NCI-H345 treated with DMSO at 0.1 percent for 48 hours (cell line): ENCODE measurements around the gene ZEB2.

Experiments
- DNase-seq: peaks from one replicate; lab custom pipeline; 2025; ENCODE audit not compliant: unreplicated experiment; lab: John Stamatoyannopoulos, UW

The ZEB2 gene

DNA sequence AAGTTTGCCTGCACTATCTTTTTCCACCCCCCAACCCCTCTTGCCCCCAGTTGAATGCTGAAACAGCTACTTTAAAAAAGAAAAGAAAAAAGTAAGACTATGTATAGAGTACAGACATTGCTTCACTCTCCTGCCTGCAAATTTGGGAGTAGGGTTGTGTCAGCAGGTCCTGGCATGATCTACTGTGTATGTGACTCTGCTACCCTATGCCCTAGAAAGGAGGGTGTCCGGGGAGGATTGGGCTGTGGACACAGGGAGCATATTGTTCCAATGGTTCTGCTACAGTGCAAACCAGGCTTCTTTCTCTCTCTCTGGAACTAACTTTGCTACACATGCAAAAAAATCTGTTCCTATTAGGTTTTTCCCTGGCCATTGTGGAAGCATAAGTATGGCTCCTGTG, 9.9 kb upstream of the ZEB2 start:
- no peak for DNase-seq

GRCh38 chr2:144528108-144528507, 8.2 kb upstream of the ZEB2 start:
- DNase-seq, result no peak

DNA sequence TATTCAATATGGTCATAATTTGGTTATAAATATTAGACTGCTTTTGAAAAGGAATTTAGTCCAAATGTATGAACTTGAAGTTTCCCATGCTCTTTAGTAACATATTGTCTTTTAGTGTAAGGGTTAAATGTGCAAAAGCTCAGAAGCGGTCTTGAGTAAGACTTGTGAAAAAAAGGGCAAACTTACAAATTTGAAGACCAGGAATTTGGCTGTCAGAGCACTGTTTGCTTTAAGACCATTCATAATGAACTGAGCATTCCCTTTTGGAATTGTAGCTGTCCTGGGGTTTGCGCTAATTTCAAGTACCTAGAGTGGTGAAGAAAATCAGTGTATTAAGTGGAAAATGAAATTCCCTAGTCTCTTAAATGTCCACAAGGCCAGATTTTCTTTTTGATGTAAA, 6.9 kb upstream of the ZEB2 start:
- DNase-seq, result no peak

- DNase-seq, result peak; percentile 67
These were observed 4.4 kb upstream of the ZEB2 start for GRCh38 chr2:144524118-144525009.

DNA sequence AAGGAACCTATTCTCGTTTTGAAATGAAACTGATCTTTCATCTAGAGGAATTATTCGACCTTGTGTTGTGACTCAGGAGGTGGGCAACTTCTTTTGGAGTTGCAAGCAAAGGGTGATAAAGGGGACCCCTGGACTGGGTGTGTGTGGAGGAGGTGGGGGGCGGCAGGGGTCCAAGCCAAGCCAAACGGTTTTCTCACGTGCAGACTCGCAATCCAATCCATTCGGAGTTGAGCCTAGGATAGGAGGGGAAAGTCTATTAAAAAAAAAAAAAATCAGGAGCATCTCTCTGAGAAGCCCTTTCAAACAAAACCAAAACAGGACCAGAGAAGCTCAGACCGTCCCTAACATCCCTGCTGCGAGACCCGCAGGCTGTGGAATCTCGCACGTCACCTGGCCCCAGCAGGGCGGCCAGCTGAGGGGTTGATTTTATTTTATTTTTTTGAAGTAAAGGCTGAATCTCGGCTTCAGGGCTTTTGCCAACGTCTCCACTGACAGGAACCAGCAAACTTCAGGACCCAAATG, 3.7 kb upstream of the ZEB2 start:
- DNase-seq, result peak; percentile 41

GRCh38 chr2:144522897-144523595, 3.1 kb upstream of the ZEB2 start:
- DNase-seq, result no peak

DNA sequence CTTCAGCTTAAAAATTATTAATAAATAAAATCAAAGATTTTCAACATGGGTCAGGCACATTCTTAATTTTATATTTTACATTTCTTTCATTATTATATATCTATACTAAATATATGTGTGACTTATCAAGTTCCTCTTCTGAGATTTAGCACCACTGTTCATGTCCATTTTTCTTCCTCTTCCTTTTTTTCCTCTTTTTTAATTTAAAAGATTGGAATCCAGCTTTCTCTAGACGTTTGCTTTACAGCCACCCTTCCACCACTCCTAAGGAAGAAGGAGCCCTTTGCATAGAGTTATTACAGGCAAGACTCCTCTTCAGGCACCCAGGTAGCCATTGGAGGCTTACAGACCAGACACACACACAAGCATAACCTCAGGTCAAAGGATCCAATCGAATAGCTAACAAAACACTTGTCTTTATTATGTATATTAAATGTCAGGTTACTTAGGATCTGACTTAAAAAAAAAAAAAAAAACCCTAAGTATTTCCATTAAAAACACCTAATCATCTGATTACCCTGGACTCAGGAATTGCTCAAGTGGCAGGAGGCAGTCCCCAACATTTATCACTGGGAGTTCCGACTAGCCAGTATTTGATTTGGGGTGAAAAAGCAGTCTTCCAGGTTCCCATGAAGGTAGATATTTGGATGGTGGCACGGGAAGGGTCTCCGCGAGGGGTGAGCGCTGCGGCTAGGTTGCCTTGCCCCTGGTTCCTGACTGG, 2.4 kb upstream of the ZEB2 start:
- no peak for DNase-seq

GRCh38 chr2:144521686-144522085, 1.8 kb upstream of the ZEB2 start:
- DNase-seq, result no peak

GRCh38 chr2:144520756-144521487, 1.0 kb upstream of the ZEB2 start:
- no peak for DNase-seq

GRCh38 chr2:144519597-144519933, 354 bp downstream of the ZEB2 start:
- DNase-seq, result no peak

DNA sequence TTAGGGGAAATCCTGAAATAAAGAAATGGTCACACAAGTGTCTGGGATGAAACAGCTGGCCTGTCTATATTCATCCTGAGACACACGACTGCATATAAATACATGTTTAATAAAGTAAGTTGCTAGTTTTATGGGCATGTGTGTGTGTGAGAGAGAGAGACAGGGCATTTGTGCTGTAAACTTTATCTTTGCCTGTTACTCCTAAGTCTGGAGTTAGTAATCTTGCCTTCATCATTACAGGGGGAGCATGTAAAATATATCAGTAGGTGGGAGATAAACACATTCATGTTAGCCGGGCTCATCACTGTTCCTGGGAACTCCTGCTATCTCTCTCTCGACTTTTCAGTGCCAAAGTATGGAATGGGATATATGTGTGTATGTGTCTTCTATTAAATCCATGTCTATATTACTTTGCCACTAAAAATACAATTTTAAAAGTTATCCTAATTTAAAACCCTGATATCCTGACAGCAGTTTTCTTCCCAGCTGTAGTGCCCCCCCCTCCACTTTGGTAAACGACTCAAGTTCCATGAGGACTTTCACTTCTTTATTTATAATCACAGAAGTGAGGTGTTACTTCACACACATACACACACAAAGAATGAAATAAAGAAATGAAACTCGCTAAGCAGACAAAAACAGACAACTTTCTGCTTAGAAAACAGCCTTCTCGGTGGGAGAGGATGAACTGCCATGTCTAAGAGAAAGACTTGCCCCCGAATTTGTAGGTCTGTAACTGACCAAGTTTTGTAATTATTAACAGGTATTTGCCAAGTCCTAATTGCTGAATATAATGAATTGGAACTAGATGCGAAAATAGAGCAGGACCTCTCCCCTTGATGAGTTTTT, 947 bp downstream of the ZEB2 start:
- DNase-seq, result no peak

DNA sequence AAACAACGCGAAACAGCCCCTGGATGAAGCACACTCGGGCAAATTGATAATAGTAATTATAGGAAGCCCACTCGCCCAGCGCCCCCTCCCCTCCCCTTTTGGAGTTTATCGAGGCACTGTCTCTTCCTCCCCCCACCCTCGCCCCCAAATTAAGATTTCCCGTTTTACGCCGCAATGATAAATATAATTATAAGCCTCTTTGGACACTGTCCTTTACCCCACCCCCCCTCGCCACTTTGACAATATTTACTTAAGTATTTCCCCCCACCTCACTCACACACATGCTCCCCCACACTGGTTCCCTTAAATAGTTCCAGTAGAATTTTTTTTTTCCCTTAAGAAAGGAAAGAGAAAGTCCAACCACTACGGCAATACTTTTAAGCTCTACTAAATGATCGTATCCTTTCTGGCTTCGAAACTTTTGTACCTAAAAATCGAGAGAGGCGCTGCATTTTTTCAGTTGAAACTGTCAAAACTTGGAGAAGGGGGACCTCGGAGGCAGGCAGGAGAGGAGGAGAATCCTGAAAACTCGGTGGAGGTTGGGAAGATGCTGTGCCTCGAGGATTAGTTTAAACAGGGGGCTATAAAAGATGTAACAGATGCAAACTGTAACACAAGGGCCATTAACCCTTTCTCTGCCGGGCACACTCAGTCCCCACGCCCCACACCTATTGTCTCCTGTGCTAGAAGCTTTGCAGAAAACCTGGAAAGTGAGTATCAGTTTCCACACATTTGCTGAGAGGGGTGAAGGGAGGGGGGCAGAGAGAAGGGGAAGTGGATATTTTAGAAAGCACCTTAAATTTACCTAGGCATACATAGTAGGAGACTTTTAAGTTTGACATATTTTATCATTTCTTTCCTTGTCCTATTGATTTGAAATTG, 1.8 kb downstream of the ZEB2 start:
- DNase-seq, result peak; percentile 17

DNA sequence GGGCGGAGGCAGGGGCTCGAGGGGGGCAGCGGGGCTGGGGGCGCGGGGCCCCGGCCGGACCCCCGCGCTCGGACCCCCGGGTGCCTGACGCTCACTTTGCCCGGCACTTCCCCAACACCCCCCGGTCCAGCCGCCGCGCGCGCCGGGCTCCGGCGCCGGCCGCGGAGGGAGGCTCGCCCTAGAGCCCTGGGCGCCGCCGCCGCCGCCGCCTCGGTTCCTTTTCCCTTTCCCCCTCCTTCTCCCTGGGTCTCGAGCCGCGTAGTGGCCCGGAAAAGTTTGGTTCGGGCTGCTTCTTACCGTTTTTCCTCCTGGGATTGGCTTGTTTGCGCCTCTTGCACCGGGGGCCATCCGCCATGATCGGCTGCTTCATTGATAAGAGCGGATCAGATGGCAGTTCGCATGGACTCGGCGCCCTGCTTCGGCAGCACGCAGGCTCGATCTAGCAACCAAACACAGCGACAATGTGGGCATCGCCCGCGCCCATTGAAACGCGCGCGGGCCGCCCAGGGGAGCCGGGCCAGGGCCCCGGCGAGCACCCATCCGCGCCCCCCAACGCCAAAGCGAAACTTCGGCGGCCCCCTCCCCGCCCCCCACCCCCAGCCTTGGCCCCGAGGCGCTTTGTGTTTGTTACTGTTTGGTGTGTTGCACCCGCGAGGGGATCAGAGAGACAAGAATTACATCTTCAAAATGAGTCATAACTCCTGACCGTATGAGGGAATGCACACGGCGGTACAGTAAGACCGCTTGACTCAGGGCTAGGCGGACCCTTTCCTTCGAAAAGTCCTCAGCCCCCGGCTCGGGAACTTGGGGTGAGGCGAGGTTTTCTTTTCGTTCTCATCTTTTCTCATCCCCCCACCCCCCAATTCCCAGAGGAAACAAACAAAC, 2.7 kb downstream of the ZEB2 start:
- DNase-seq, result peak; percentile 28

DNA sequence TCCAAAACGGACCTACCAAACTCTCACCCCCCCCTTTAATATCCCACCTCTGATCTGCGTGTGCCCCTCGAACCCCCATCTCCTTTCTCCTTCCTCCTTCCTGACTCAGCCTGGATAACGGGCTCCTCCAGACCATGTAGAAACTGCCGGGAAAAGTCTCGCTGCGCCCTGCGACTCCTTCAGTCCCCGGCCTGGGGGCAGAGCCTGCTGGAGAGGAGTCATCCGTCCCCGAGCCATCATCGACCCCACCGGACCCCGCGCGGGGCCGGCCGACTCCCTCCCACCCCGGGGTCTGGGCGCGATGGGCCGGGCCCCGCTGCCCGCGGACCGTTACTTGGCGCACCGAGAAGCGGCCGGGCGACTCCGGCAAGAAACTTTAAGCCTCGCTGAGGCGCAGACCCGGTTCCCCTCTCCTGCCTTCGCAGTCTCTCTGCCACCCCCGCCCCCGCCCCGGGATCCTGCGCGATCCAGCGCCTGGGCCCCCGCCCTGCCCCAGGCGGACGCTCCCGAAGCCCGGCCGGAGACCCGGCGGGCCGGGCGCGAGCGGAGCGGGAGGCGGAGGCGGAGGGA, 3.4 kb downstream of the ZEB2 start:
- no peak for DNase-seq

DNA sequence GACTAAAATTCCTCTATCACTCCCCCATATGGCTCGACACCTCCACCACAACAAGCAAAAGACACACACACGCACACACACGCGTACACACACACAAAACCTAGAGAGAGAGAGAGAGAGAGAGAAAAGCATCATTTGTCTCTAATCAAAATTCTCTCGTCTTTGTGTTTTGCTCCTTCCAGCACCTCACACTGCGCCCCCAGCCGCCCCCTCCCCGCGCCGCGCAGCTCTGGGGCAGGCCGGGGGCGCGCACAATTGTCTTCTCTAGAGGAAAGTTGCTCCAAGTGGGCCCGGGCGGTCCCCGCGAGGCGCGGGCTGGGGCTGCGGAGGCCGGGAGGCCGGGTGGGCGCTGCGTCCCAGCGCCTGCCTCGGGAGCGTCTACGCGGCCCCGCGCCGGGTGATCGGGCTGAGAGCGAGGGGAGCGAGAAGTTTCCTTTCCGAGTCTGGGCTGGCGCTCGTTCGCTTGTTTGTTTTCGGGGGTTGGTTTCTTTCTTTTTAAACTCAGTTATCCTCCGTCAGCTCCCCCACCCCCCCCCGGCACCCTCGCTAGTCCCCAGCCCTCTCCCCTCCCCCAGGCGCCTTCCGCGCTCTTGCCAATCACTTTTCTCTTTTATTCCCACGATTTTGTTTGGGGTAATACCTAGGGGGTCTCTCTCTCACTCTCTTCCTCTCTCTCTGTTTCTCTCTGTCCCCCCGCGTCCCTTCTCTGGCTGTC, 4.1 kb downstream of the ZEB2 start:
- DNase-seq, result no peak

DNA sequence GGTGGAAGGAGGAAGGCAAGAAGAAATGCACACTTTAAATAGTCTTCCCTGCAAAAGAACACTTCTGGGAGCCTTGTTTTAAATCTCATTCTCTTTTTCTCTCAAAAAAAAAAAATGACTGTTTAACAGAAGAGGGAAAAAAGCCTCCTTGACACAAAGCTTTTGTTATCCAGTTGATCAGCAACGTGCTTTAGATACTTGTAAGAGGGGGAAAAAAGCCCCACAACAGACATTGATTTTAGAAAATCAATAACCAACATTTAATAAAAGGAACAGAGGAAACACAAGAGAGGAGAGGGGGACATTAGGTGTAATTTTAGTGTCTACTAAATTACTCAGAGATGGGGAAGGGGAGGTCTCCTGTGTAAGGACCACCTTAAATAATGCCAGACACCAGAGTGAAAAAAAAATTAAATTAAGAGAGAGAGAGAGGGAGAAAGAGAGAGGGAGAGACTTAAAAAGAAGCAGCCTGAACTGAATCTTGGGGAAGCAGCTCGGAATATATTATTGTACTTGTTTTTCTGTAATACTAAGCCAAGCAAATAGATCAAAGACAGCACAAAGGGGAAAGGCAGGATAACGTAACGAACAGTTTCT, 4.7 kb downstream of the ZEB2 start:
- no peak for DNase-seq

DNA sequence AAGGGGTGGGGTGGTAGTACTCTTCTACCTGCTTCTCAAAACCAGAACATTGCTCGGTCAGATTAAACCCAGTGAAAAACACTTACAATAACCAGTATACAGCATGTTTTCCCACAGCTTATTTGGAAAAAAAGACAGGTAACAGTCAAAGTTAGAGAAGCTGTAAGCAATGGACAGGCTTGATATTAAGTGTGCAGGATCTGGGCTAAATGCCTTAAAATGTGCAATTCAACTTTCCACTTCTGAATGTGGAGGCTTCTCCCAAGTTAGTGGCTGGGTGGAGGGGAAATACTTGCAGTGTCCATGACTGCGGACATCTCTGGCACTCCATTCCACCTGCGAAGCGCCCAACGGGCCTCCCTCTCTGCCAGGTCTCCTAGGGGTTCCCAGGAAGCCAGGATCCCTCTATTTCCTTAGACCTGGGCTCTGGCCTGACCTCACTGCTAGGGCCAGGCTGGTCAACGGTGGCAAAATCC, 5.3 kb downstream of the ZEB2 start:
- no peak for DNase-seq
